ENCODE results near the gene SHROOM4.

The SHROOM4 gene

GRCh38 chrX:50813843-50814661 lies at the start of gene SHROOM4:
Gene SHROOM4 (minus strand): TSS chrX:50814194. CDS start chrX:50814018, 176 bp downstream.
- DNase-seq (ENCODE audit: low spot score) = peak; percentile 47
- peak; percentile 36 for FAIRE-seq

GRCh38 chrX:50863471-50863870 lies 49.5 kb upstream of the SHROOM4 start:
- no peak for DNase-seq (ENCODE audit: low spot score)

GRCh38 chrX:50860518-50860917 lies 46.5 kb upstream of the SHROOM4 start:
- no peak for FAIRE-seq

More at GRCh38 chrX:50863471-50863870, 49.5 kb upstream of the SHROOM4 start:
- FAIRE-seq = no peak

GRCh38 chrX:50858548-50858947 lies 44.6 kb upstream of the SHROOM4 start:
- FAIRE-seq (no peak), DNase-seq (ENCODE audit: low spot score) (no peak)

More at GRCh38 chrX:50860518-50860917, 46.5 kb upstream of the SHROOM4 start:
- DNase-seq (ENCODE audit: low spot score) = no peak

GRCh38 chrX:50853399-50853798 lies 39.4 kb upstream of the SHROOM4 start:
- no peak for DNase-seq (ENCODE audit: low spot score)
- no peak for FAIRE-seq

- FAIRE-seq (no peak), DNase-seq (ENCODE audit: low spot score) (no peak)
These were observed 38.5 kb upstream of the SHROOM4 start for GRCh38 chrX:50852524-50852923.

GRCh38 chrX:50842221-50842620 lies 28.2 kb upstream of the SHROOM4 start:
- DNase-seq (ENCODE audit: low spot score) = no peak
- no peak for FAIRE-seq

GRCh38 chrX:50839730-50840129 lies 25.7 kb upstream of the SHROOM4 start:
- FAIRE-seq (no peak), DNase-seq (ENCODE audit: low spot score) (no peak)

- DNase-seq (ENCODE audit: low spot score) = peak; percentile 74
- FAIRE-seq = peak; percentile 86
These were observed 25.0 kb upstream of the SHROOM4 start for GRCh38 chrX:50838820-50839600.

- peak; percentile 87 for FAIRE-seq
- peak; percentile 74 for DNase-seq (ENCODE audit: low spot score)
These were observed 14.0 kb upstream of the SHROOM4 start for GRCh38 chrX:50827996-50828395.

GRCh38 chrX:50825825-50826224 lies 11.8 kb upstream of the SHROOM4 start:
- DNase-seq (ENCODE audit: low spot score) = no peak
- no peak for FAIRE-seq

GRCh38 chrX:50818986-50819385 lies 5.0 kb upstream of the SHROOM4 start:
- peak; percentile 80 for FAIRE-seq
- DNase-seq (ENCODE audit: low spot score) = no peak

GRCh38 chrX:50815120-50815519 lies 1.1 kb upstream of the SHROOM4 start:
- no peak for FAIRE-seq

GRCh38 chrX:50814701-50815100 lies 707 bp upstream of the SHROOM4 start:
- no peak for FAIRE-seq

More at GRCh38 chrX:50815120-50815519, 1.1 kb upstream of the SHROOM4 start:
- peak; percentile 10 for DNase-seq (ENCODE audit: low spot score)

GRCh38 chrX:50812995-50813842 lies 775 bp downstream of the SHROOM4 start:
- FAIRE-seq (no peak), DNase-seq (ENCODE audit: low spot score) (peak; percentile 6)

More at GRCh38 chrX:50814701-50815100, 707 bp upstream of the SHROOM4 start:
- DNase-seq (ENCODE audit: low spot score) = no peak

- peak; percentile 70 for DNase-seq (ENCODE audit: low spot score)
- peak; percentile 95 for FAIRE-seq
These were observed 8.7 kb downstream of the SHROOM4 start for GRCh38 chrX:50805276-50805675.

- FAIRE-seq (no peak), DNase-seq (ENCODE audit: low spot score) (no peak)
These were observed 12.9 kb downstream of the SHROOM4 start for GRCh38 chrX:50801135-50801534.

GRCh38 chrX:50799531-50799961 lies 14.4 kb downstream of the SHROOM4 start:
- FAIRE-seq (peak; percentile 52), DNase-seq (ENCODE audit: low spot score) (peak; percentile 50)

- DNase-seq (ENCODE audit: low spot score) (no peak), FAIRE-seq (no peak)
These were observed 15.2 kb downstream of the SHROOM4 start for GRCh38 chrX:50798783-50799182.

- no peak for FAIRE-seq
- DNase-seq (ENCODE audit: low spot score) = no peak
These were observed 26.9 kb downstream of the SHROOM4 start for GRCh38 chrX:50787099-50787498.

GRCh38 chrX:50780144-50780543 lies 33.9 kb downstream of the SHROOM4 start:
- DNase-seq (ENCODE audit: low spot score) = no peak
- FAIRE-seq = no peak

All from RCC 7860 (cell line).